HepG2 (cell line): ENCODE measurements around the gene MMUT. TPM values are rescaled to one million over a fixed set of nuclear protein-coding genes. Genes with fewer than 3 reads are reported as not detected.

Experiments used
- ARID4A ChIP-seq: sonication (generic); formaldehyde crosslinking; IDR thresholded peaks from 2 replicates; pipeline ENCODE4 v1.5.0; 2020; ENCODE audit warnings: mild to moderate bottlenecking, missing genetic modification reagents, borderline replicate concordance
- DZIP1 ChIP-seq: sonication (generic); formaldehyde crosslinking; IDR thresholded peaks from 2 replicates; pipeline ENCODE4 v1.5.0; 2020; ENCODE audit warnings: mild to moderate bottlenecking, missing genetic modification reagents
- HHEX ChIP-seq: IDR thresholded peaks from 2 replicates; pipeline ENCODE4 v1.6.1; 2016; ENCODE audit warnings: control low read depth
- KAT7 ChIP-seq: IDR thresholded peaks from 2 replicates; pipeline ENCODE4 v1.6.1; 2018; ENCODE audit warnings: borderline replicate concordance, missing compliant biosample characterization
- POGK ChIP-seq: sonication (generic); formaldehyde crosslinking; conservative IDR thresholded peaks from 2 replicates; pipeline ENCODE4 v1.8.0; 2022; ENCODE audit warnings: mild to moderate bottlenecking, moderate library complexity, missing genetic modification reagents
- PRDM15 ChIP-seq: sonication (generic); formaldehyde crosslinking; IDR thresholded peaks from 2 replicates; pipeline ENCODE4 v1.4.0; 2020; ENCODE audit warnings: missing genetic modification reagents
- PRPF4 ChIP-seq: fragments of 200-400 bp; formaldehyde crosslinking; IDR thresholded peaks from 2 replicates; pipeline ENCODE4 v1.6.1; 2016; ENCODE audit warnings: low read length, low read depth; ENCODE audit not compliant: poor library complexity, severe bottlenecking
- SIN3A ChIP-seq: IDR thresholded peaks from 2 replicates; pipeline ENCODE4 v1.6.1; 2011; ENCODE audit warnings: low read depth, mild to moderate bottlenecking, control low read depth, low read length, borderline replicate concordance
- ZNF251 ChIP-seq: sonication (generic); formaldehyde crosslinking; IDR thresholded peaks from 2 replicates; pipeline ENCODE4 v1.9.0; 2021; ENCODE audit warnings: mild to moderate bottlenecking, missing genetic modification reagents
- ZNF564 ChIP-seq: sonication (generic); formaldehyde crosslinking; IDR thresholded peaks from 2 replicates; pipeline ENCODE4 v1.8.1; 2023; ENCODE audit warnings: mild to moderate bottlenecking, missing genetic modification reagents
- ZNF770 ChIP-seq: sonication (generic); formaldehyde crosslinking; IDR thresholded peaks from 2 replicates; pipeline ENCODE4 v1.5.0; 2020; ENCODE audit warnings: mild to moderate bottlenecking, missing genetic modification reagents
- polyA plus RNA-seq, 8 experiments: library from polyadenylated mRNA; depleted of rRNA in 3 of 8; stranded (reverse) in 7 of 8; unstranded in 1 of 8; fragments of >200 nt; fragmentation: Illumina TruSeq in 4 of 8; extraction: Trizol in 4 of 8; gene quantifications; 2 replicates each; pipeline versions ENCODE4 v1.2.1 to v1.2.3, GENCODE V29; 2011 to 2016; ENCODE audit warnings: low read depth in 4 of 8, missing spikeins in 1 of 8, mixed read lengths in 1 of 8; ENCODE audit not compliant: insufficient read depth in 1 of 8
- total RNA-seq, 5 experiments: library from RNA; depleted of rRNA; stranded (reverse); fragments of >200 nt; fragmentation: Illumina TruSeq; extraction: Trizol; gene quantifications; 2 replicates each; pipeline ENCODE4 v1.2.3, GENCODE V29; 2016; ENCODE audit warnings: low read depth in 1 of 5

Gene MMUT
- total and polyA plus RNA-seq, 2 of the 13 experiments (the other 11 are each of a cell fraction or from before 2014, with no cell fraction given): 16.1 to 20.5 TPM

- no peak for TF ChIP-seq SIN3A
- TF ChIP-seq DZIP1 (CRISPR knock-in tag): no peak
- peak; percentile 26; the same call in 1 of the 2 replicates for TF ChIP-seq POGK
- TF ChIP-seq ZNF564 (CRISPR knock-in tag): 0 out of 2 replicates have a peak, but pooled peaks have one; percentile 26
- no peak for TF ChIP-seq ZNF251
- TF ChIP-seq HHEX (CRISPR knock-in tag): no peak
- no peak; the same call in 1 of the 2 replicates for TF ChIP-seq ZNF770 (CRISPR knock-in tag)
- TF ChIP-seq KAT7 (CRISPR knock-in tag): 0 out of 2 replicates have a peak, but pooled peaks have one; percentile 24
- peak; percentile 81 for TF ChIP-seq PRDM15
- peak; percentile 44; the same call in 1 of the 2 replicates for TF ChIP-seq ARID4A (CRISPR knock-in tag)
- TF ChIP-seq PRPF4: no peak
Measured at GRCh38 chr6:49506569-49507111, 43.6 kb upstream of the MMUT start (continued).
